GM12891 (cell line): ENCODE results near the gene UFD1. TPM values are rescaled to one million over a fixed set of nuclear protein-coding genes. Genes with fewer than 3 reads are reported as not detected.

Experiments used
- DNase-seq: peaks from one replicate; pipeline ENCODE4 v3.0.0; 2011; ENCODE audit warnings: low spot score; ENCODE audit not compliant: insufficient read length
- FAIRE-seq: peaks from 2 replicates; lab custom pipeline; 2011; peaks lifted over from hg19 to GRCh38; lab: Jason Lieb, UNC
- PAX5 ChIP-seq: IDR thresholded peaks from 2 replicates; pipeline ENCODE4 v1.6.1; 2011; ENCODE audit warnings: low read length, moderate library complexity, mild to moderate bottlenecking; ENCODE audit not compliant: insufficient read depth, severe bottlenecking
- POLR2A ChIP-seq: IDR thresholded peaks from 2 replicates; pipeline ENCODE4 v1.6.1; 2011; ENCODE audit warnings: low read depth, low read length, control low read depth
- POLR2AphosphoS5 ChIP-seq: IDR thresholded peaks from 2 replicates; pipeline ENCODE4 v1.6.1; 2011; ENCODE audit warnings: low read depth, low read length, control low read depth
- POU2F2 ChIP-seq: IDR thresholded peaks from 2 replicates; pipeline ENCODE4 v1.6.1; 2011; ENCODE audit warnings: low read depth, mild to moderate bottlenecking, control low read depth, low read length, moderate library complexity
- SPI1 ChIP-seq: IDR thresholded peaks from 2 replicates; pipeline ENCODE4 v1.6.1; 2011; ENCODE audit warnings: low read depth, low read length, control low read depth
- TAF1 ChIP-seq: IDR thresholded peaks from 2 replicates; pipeline ENCODE4 v1.6.1; 2011; ENCODE audit warnings: low read depth, low read length, control low read depth
- polyA plus RNA-seq: library from polyadenylated mRNA; unstranded; fragments of >200 nt; gene quantifications from one replicate; pipeline ENCODE4 v1.2.1, GENCODE V29; 2012; ENCODE audit warnings: low read depth, missing spikeins, inconsistent platforms; ENCODE audit not compliant: missing spikeins

UFD1 gene
- polyA plus RNA-seq: 76.7 TPM

DNA sequence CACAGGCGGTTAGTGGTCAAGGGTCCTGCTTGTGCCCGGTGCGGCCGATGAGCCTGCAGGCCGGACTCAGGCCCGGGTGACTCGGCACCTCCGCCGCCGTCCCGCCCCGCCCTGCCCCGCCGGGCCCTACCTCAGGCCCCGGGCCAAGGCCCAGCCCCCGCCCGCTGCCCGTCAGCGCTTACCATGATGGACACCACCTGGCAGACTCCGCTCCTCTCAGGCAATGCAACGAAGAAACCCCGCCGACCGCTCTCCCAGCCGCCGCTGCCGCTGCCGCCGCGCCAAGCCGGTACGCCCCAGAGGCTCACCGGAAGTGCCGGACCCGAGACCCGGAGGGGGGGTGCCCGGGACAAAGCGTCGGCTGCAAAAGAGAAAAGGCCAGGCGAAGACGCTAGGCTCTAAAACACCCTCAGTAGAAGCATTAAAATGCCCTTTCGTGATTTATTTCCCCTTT, at the start of gene UFD1:
TSS of gene UFD1 (minus strand) at position 293 of the 454 bp plus-strand sequence. CDS start at position 185, 108 bp downstream.
- peak; percentile 79 for DNase-seq
- no peak for FAIRE-seq
- 0 out of 2 replicates have a peak, but pooled peaks have one; percentile 23 for TF ChIP-seq POU2F2
- no peak for TF ChIP-seq PAX5
- peak; percentile 67 for TF ChIP-seq POLR2A
- peak; percentile 46; the same call in 1 of the 2 replicates for TF ChIP-seq TAF1
- no peak for TF ChIP-seq SPI1
- TF ChIP-seq POLR2AphosphoS5: peak; percentile 58; the same call in 1 of the 2 replicates

- DNase-seq (no peak), FAIRE-seq (no peak)
- TF ChIP-seq TAF1 (no peak), POLR2AphosphoS5 (no peak), POLR2A (no peak), POU2F2 (no peak), PAX5 (no peak), SPI1 (no peak)
These were observed 48.9 kb upstream of the UFD1 start for GRCh38 chr22:19527861-19528417.

DNA sequence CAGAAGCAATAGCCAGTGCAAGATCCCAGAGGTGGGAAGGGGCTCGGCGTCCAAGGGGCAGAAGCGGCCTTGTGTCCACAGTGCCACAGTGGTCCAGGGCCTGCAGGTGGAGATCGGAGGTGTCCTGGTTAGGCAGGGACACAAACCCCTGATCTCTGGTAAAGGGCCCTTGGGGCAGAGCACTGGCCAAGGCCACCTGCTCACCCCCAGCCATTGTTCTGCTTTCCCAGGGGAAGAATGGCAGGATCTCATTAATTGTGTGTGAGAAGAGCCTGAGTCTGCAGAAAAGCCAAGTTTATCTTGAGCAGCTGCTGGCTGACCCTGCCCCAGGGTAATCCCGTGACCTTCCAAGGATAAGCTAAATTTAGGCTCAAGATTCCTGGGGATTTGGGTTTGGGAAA, 48.3 kb upstream of the UFD1 start:
- FAIRE-seq (no peak), DNase-seq (no peak)
- TF ChIP-seq PAX5 (no peak), SPI1 (no peak), POLR2AphosphoS5 (no peak), POLR2A (no peak), TAF1 (no peak), POU2F2 (no peak)

DNA sequence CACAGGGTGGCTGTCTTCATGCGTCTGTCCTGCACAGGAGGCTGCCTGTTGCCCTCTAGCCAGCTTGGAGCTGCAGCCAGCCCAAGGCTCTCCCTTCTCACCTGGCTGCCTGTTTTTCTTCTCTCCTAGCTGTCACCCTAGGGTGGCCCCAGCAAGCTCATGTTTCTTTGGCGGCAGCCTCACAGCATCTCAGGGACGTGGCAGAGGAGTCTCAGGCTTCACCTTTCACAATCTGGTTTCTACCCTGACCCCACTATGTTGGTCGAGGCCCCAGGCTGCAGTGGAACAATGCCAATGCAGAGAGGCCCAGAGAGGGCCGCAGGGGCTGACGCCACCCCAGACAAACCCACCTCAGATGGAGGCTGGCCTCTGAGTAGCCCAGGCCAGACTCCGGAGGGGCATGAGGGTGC, 47.7 kb upstream of the UFD1 start:
- no peak for FAIRE-seq
- TF ChIP-seq POLR2A (no peak), TAF1 (no peak), POU2F2 (no peak), PAX5 (no peak), SPI1 (no peak), POLR2AphosphoS5 (no peak)
- DNase-seq: no peak

DNA sequence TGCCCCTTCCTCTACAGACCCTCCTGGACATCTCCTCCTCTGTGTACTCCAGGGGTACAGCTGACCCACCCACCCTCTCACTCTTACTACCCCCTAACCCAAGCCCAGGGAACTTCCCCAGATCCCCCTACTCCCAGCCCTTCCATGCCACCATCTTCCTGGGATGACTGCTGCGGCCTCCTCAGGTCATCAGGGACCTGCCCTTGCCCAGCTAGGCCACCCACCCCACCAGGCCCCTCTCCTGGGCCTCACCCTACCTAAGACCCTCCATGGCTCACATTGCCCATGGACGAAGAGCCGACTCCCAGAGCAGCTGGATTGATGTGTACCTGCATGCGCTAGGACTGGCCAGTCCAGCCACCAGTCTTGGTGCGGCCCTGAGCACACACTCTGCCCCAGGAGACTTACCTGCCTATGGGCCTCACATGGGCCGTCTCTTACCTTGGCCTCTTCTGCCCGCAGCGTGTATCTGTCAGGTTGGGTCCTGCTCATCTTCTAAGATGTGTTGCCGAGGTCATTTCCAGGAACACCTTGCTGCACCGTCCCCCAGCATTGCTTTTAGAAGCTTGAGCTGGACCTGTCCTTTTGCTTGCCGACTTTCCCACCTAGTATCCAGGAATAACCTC, 47.2 kb upstream of the UFD1 start:
- TF ChIP-seq TAF1: no peak
- no peak for TF ChIP-seq SPI1
- no peak for TF ChIP-seq POLR2A
- TF ChIP-seq POLR2AphosphoS5: no peak
- TF ChIP-seq PAX5: no peak
- TF ChIP-seq POU2F2: no peak
- no peak for FAIRE-seq
- no peak for DNase-seq

- FAIRE-seq (no peak), DNase-seq (no peak)
- no peak for TF ChIP-seq POLR2A
- TF ChIP-seq SPI1: no peak
- no peak for TF ChIP-seq PAX5
- TF ChIP-seq POLR2AphosphoS5: no peak
- TF ChIP-seq POU2F2: no peak
- TF ChIP-seq TAF1: no peak
These were observed 46.7 kb upstream of the UFD1 start for GRCh38 chr22:19525666-19526065.

GRCh38 chr22:19525116-19525660, 46.2 kb upstream of the UFD1 start:
- no peak for FAIRE-seq
- no peak for TF ChIP-seq POU2F2
- no peak for TF ChIP-seq POLR2AphosphoS5
- no peak for TF ChIP-seq PAX5
- no peak for TF ChIP-seq SPI1
- no peak for TF ChIP-seq POLR2A
- TF ChIP-seq TAF1: no peak
- no peak for DNase-seq

- FAIRE-seq (no peak), DNase-seq (peak; percentile 56)
- TF ChIP-seq TAF1: no peak
- no peak for TF ChIP-seq POLR2AphosphoS5
- TF ChIP-seq POU2F2: no peak
- no peak for TF ChIP-seq PAX5
- TF ChIP-seq SPI1: no peak
- no peak for TF ChIP-seq POLR2A
These were observed 45.5 kb upstream of the UFD1 start, which contains the start of gene CLDN5 for GRCh38 chr22:19524170-19525115. Gene CLDN5 (minus strand): TSS chr22:19524410. CDS start chr22:19524255, 155 bp downstream.
